HCT116 (cell line): ENCODE measurements around the gene SF3A2. TPM values are rescaled to one million over a fixed set of nuclear protein-coding genes. Genes with fewer than 3 reads are reported as not detected.

Source experiments
- ATAC-seq: fragments of 200-7000 bp; cut with Tn5 transposase; 2 replicates; pipeline ENCODE4 v1.9.1; 2020; ENCODE audit warnings: mild to moderate bottlenecking, moderate library complexity
- BruUV-seq: library from RNA; stranded (reverse); fragments of 400-500 nt; replicated peaks from 2 replicates; lab custom pipeline; 2021; lab: Mats Ljungman, UMichigan
- CTCF ChIA-PET: fragments of 300-600 bp; sonication (Branson Sonifier 250); formaldehyde crosslinking; loops from one replicate; lab custom pipeline; 2021; ENCODE audit warnings: antibody characterized with exemption; lab: Charles Lee
- POLR2A ChIA-PET: fragments of 300-600, 350-600 bp; sonication (Branson Sonifier 250); formaldehyde crosslinking; loops from one replicate; lab custom pipeline; 2021; ENCODE audit warnings: antibody characterized with exemption; lab: Charles Lee
- RAD21 ChIA-PET, 2 experiments: fragments of 300-600 bp; sonication (Branson Sonifier 250); formaldehyde crosslinking; loops; one replicate each; lab custom pipeline; 2023; ENCODE audit warnings: low total read pairs in 2 of 2; ENCODE audit not compliant: uncharacterized antibody in 2 of 2, unreplicated experiment in 2 of 2, low non-redundant PET in 1 of 2; lab: Charles Lee
- DNase-seq: peaks from one replicate; pipeline ENCODE4 v3.0.0-alpha.2; 2010; ENCODE audit warnings: low read depth, low spot score
- H2AFZ ChIP-seq: fragments of 200-600 bp; shearing (Covaris generic), sonication (generic); 2 replicates; pipeline ENCODE4 v1.6.1; 2017; ENCODE audit warnings: low read depth, mixed run types, mixed read lengths, antibody characterized with exemption, low read length; ENCODE audit not compliant: poor library complexity, severe bottlenecking
- H3K27ac ChIP-seq: 2 replicates; pipeline ENCODE4 v1.5.1; 2012; ENCODE audit warnings: low read depth, low read length
- H3K27me3 ChIP-seq: fragments of 200-600 bp; sonication (generic); 2 replicates; pipeline ENCODE4 v1.6.1; 2016; ENCODE audit warnings: mixed run types, low read length, mixed read lengths; ENCODE audit not compliant: insufficient read depth
- H3K36me3 ChIP-seq, 2 experiments: fragments of 200-500 bp in 1 of 2; fragments of 200-600 bp in 1 of 2; sonication (Bioruptor generic) in 1 of 2; sonication (generic) in 1 of 2; 2 replicates each; pipeline versions ENCODE4 v1.5.1 to v1.6.1; 2014 to 2016; ENCODE audit warnings: low read length in 2 of 2, inconsistent platforms in 1 of 2, mixed read lengths in 1 of 2, mixed run types in 1 of 2; ENCODE audit not compliant: insufficient read depth in 2 of 2, control insufficient read depth in 1 of 2
- H3K4me1 ChIP-seq, 2 experiments: fragments of 200-600 bp in 1 of 2; sonication (generic) in 1 of 2; 2 replicates each; pipeline versions ENCODE4 v1.5.1 to v1.6.1; 2012 to 2017; ENCODE audit warnings: low read length in 2 of 2, inconsistent platforms in 1 of 2, mild to moderate bottlenecking in 1 of 2, mixed read lengths in 1 of 2, mixed run types in 1 of 2, moderate library complexity in 1 of 2; ENCODE audit not compliant: insufficient read depth in 2 of 2, control insufficient read depth in 1 of 2
- H3K4me2 ChIP-seq: fragments of 200-600 bp; sonication (generic); 2 replicates; pipeline ENCODE4 v1.6.1; 2017; ENCODE audit warnings: mixed run types, low read length, mixed read lengths
- H3K4me3 ChIP-seq, 2 experiments: fragments of 200-600 bp in 1 of 2; sonication (generic) in 1 of 2; replicated peaks in 1 of 2; 2 replicates each; pipeline ENCODE4 v1.5.1; 2011 to 2016; ENCODE audit warnings: low read length in 2 of 2, control low read depth in 1 of 2, low read depth in 1 of 2, mild to moderate bottlenecking in 1 of 2, mixed read lengths in 1 of 2, mixed run types in 1 of 2
- H3K79me2 ChIP-seq: fragments of 200-600 bp; sonication (generic); 2 replicates; pipeline ENCODE4 v1.6.1; 2017; ENCODE audit warnings: mild to moderate bottlenecking, mixed run types, low read length, moderate library complexity, mixed read lengths; ENCODE audit not compliant: insufficient read depth
- H3K9ac ChIP-seq: fragments of 200-600 bp; sonication (generic); 2 replicates; pipeline ENCODE4 v1.6.1; 2016; ENCODE audit warnings: low read length, mixed read lengths
- H3K9me2 ChIP-seq: fragments of 200-600 bp; sonication (generic), shearing (Covaris generic); 2 replicates; pipeline ENCODE4 v1.6.1; 2017; ENCODE audit warnings: mixed run types, mild to moderate bottlenecking, moderate library complexity; ENCODE audit not compliant: insufficient read depth
- H3K9me3 ChIP-seq, 2 experiments: fragments of 200-500 bp in 1 of 2; fragments of 200-600 bp in 1 of 2; sonication (Bioruptor generic) in 1 of 2; sonication (generic) in 1 of 2; 2 replicates each; pipeline ENCODE4 v1.6.1; 2014 to 2017; ENCODE audit warnings: low read length in 2 of 2, mixed read lengths in 2 of 2, inconsistent platforms in 1 of 2, low read depth in 1 of 2, mild to moderate bottlenecking in 1 of 2, mixed run types in 1 of 2, moderate library complexity in 1 of 2; ENCODE audit not compliant: control insufficient read depth in 1 of 2, insufficient read depth in 1 of 2
- H4K20me1 ChIP-seq: fragments of 200-600 bp; sonication (generic), shearing (Covaris generic); 2 replicates; pipeline ENCODE4 v1.6.1; 2017; ENCODE audit warnings: mixed run types, mild to moderate bottlenecking, moderate library complexity; ENCODE audit not compliant: insufficient read depth
- CEBPB ChIP-seq: IDR thresholded peaks from 2 replicates; pipeline ENCODE4 v1.6.1; 2012; ENCODE audit warnings: low read depth
- EGR1 ChIP-seq: IDR thresholded peaks from 2 replicates; pipeline ENCODE4 v1.6.1; 2012; ENCODE audit warnings: low read depth
- FOSL1 ChIP-seq: IDR thresholded peaks from 2 replicates; pipeline ENCODE4 v1.6.1; 2012; ENCODE audit warnings: low read depth
- POLR2AphosphoS5 ChIP-seq: IDR thresholded peaks from 2 replicates; pipeline ENCODE4 v1.6.1; 2011; ENCODE audit warnings: mild to moderate bottlenecking, low read depth, low read length, moderate library complexity
- RAD21 ChIP-seq: IDR thresholded peaks from 2 replicates; pipeline ENCODE4 v1.6.1; 2012; ENCODE audit warnings: low read depth, mild to moderate bottlenecking
- SIN3A ChIP-seq: IDR thresholded peaks from 2 replicates; pipeline ENCODE4 v1.6.1; 2012; ENCODE audit warnings: low read depth
- SP1 ChIP-seq: IDR thresholded peaks from 2 replicates; pipeline ENCODE4 v1.6.1; 2012; ENCODE audit warnings: low read depth
- TCF7L2 ChIP-seq: IDR thresholded peaks from 2 replicates; pipeline ENCODE4 v1.7.0; 2011; ENCODE audit warnings: borderline replicate concordance, inconsistent platforms; ENCODE audit not compliant: insufficient read depth, insufficient read length; ENCODE audit errors: extremely low read depth
- YY1 ChIP-seq: IDR thresholded peaks from 2 replicates; pipeline ENCODE4 v1.6.1; 2011; ENCODE audit warnings: low read length, low read depth, moderate library complexity, mild to moderate bottlenecking; ENCODE audit not compliant: insufficient replicate concordance; ENCODE audit errors: extremely low read depth
- intact Hi-C: fragments of 100-400 bp; cut with micrococcal nuclease; formaldehyde crosslinking; loops from 2 replicates; pipeline ENCODE4 v1.10.0; 2022
- total RNA-seq: library from RNA; stranded (reverse); gene quantifications from one replicate; pipeline ENCODE4 v1.2.1, GENCODE V29; 2021; ENCODE audit not compliant: unreplicated experiment
- TF ChIP-seq, protein P1 (sequence below): IDR thresholded peaks from 2 replicates; pipeline ENCODE4 v1.6.1; 2012; ENCODE audit warnings: low read depth
- TF ChIP-seq, protein P2 (sequence below): IDR thresholded peaks from 2 replicates; pipeline ENCODE4 v1.6.1; 2012
- TF ChIP-seq, protein P3 (sequence below): IDR thresholded peaks from 2 replicates; pipeline ENCODE4 v1.6.1; 2012

The SF3A2 gene
- total RNA-seq, 1 experiment from 2014 or later = 166 TPM

DNA sequence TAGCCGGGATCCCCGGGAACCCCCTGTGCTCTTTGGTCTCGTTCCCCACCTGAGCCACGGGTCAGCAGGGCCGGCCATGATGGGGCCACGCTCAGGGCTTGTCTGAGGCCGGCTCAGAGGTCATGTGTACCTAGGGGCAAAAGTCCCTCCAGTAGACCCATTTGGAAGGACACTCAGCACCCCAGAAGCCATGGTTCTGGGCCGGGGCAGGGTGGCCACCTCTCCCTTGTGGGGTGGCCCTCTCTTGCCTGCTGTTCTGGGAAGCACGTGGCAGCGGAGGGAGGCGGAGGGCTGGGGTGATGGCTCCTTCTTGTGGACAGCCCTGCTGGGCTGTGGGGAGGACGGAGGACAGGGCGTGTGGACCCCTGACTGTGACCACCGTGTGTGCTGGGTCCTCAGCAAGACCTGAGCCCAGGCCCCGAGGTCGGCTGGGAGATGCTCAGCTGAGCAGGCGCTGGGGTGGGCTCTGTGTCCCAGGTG lies 51.8 kb downstream of the SF3A2 start:
- no peaks in the 10 kb centered on the region for H3K27me3 ChIP-seq
- no peak overlapping the region for H3K4me2 ChIP-seq
- ATAC-seq (no peak), DNase-seq (no peak)
- H3K9ac ChIP-seq = no peak overlapping the region
- CTCF ChIA-PET = no interaction called here
- no peaks in the 10 kb centered on the region for H3K36me3 ChIP-seq
- H3K9me2 ChIP-seq = no peaks in the 10 kb centered on the region
- RAD21 ChIA-PET = no interaction called here
- POLR2A ChIA-PET = no interaction called here
- no peak overlapping the region for H3K4me3 ChIP-seq
- no peak overlapping the region for H3K27ac ChIP-seq
- H2AFZ ChIP-seq = no peak overlapping the region
- no peaks in the 10 kb centered on the region for H4K20me1 ChIP-seq
- H3K4me1 ChIP-seq = no peaks in the 10 kb centered on the region
- no TSS peak for BruUV-seq
- TF ChIP-seq FOSL1 = no peak
- no peak for TF ChIP-seq YY1
- no peak for TF ChIP-seq TCF7L2
- TF ChIP-seq, protein P1, sequence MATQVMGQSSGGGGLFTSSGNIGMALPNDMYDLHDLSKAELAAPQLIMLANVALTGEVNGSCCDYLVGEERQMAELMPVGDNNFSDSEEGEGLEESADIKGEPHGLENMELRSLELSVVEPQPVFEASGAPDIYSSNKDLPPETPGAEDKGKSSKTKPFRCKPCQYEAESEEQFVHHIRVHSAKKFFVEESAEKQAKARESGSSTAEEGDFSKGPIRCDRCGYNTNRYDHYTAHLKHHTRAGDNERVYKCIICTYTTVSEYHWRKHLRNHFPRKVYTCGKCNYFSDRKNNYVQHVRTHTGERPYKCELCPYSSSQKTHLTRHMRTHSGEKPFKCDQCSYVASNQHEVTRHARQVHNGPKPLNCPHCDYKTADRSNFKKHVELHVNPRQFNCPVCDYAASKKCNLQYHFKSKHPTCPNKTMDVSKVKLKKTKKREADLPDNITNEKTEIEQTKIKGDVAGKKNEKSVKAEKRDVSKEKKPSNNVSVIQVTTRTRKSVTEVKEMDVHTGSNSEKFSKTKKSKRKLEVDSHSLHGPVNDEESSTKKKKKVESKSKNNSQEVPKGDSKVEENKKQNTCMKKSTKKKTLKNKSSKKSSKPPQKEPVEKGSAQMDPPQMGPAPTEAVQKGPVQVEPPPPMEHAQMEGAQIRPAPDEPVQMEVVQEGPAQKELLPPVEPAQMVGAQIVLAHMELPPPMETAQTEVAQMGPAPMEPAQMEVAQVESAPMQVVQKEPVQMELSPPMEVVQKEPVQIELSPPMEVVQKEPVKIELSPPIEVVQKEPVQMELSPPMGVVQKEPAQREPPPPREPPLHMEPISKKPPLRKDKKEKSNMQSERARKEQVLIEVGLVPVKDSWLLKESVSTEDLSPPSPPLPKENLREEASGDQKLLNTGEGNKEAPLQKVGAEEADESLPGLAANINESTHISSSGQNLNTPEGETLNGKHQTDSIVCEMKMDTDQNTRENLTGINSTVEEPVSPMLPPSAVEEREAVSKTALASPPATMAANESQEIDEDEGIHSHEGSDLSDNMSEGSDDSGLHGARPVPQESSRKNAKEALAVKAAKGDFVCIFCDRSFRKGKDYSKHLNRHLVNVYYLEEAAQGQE = no peak
- TF ChIP-seq SIN3A = no peak
- TF ChIP-seq, protein P2, sequence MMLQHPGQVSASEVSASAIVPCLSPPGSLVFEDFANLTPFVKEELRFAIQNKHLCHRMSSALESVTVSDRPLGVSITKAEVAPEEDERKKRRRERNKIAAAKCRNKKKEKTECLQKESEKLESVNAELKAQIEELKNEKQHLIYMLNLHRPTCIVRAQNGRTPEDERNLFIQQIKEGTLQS = no peak
- TF ChIP-seq POLR2AphosphoS5 = no peak
- no peak for TF ChIP-seq RAD21
- TF ChIP-seq, protein P3, sequence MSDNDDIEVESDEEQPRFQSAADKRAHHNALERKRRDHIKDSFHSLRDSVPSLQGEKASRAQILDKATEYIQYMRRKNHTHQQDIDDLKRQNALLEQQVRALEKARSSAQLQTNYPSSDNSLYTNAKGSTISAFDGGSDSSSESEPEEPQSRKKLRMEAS = no peak
- TF ChIP-seq EGR1 = no peak
- no peak for TF ChIP-seq CEBPB
- TF ChIP-seq SP1 = no peak
- no peaks in the 10 kb centered on the region for H3K79me2 ChIP-seq
- intact Hi-C loops = no loop called here
- no peaks in the 10 kb centered on the region for H3K9me3 ChIP-seq
